IPS-18c (cell line): ENCODE data around the gene ACTRT1.

Experiments used
- H3K4me3 ChIP-seq: 2 replicates; pipeline ENCODE4 v1.7.0; 2013; ENCODE audit warnings: low read depth, mild to moderate bottlenecking, low read length, moderate library complexity; ENCODE audit not compliant: insufficient read depth
- H3K9me3 ChIP-seq: one replicate; pipeline ENCODE4 v1.6.1; 2013; ENCODE audit warnings: mild to moderate bottlenecking, low read length, moderate library complexity; ENCODE audit not compliant: control insufficient read depth, insufficient read depth

The ACTRT1 gene

DNA sequence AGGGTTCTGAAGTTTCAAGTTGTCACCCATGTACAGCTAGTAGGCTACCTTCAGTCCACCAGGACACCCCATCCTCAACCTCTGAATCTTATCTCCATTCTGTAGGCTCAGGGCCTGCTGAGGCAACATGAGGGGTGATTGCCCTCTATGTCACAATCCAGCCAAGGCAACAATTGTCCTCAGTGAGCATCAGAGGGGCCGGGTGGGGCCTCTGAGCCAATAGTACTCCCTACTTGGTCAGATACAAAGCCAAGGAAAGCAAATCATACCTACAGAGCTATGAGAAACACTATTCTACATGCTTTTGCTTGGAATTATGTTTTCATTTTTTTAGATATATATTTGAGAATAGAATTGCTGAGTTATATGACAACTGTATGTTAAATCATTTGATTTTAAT is at the start of gene ACTRT1:
ACTRT1 (minus strand) TSS at position 101 of the 400 bp plus-strand sequence. CDS start 197 bp downstream, outside the sequence.
- no peak within 1 kb of the TSS for H3K4me3 ChIP-seq
- peaks cover 2% of the 10 kb centered on the region for H3K9me3 ChIP-seq

DNA sequence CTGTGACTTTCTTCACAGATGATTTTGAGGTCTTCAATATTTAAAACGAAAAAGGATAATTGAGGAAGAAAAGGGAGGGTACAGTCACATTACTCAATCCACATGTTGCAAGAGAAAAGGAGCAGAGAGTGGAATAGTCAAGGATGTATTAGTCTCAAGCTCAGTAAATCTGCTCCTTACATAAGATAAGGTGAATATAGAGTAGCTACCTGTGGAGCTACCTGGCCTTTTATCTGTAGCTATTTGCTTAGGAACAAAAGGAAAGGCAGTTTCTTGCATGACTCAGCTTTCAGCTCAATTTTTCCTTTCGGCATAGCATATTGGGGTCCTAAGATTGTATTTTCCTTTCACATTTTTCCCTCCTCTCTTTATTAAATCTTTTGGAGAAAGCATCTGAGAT is 26.3 kb upstream of the ACTRT1 start:
- peaks cover 2% of the 10 kb centered on the region for H3K9me3 ChIP-seq
- H3K4me3 ChIP-seq, result no peak overlapping the region

DNA sequence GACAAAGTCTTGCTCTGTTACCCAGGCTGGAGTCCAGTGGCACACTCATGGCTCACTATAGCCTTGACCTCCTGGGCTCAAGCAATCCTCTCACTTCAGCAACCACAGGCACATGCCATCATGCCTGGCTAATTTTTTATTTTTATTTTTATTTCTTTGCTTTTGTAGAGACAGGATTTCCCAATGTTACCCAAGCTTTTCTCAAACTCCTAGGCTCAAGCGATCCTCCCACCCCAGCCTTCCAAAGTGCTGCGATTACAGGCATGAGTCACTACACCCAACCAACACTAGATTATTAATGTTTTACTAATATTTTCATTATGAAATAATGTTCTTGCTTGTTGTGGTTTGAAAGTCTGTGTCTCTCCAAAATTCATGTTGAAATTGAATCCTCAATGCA is 5.2 kb upstream of the ACTRT1 start:
- H3K4me3 ChIP-seq, result no peak overlapping the region
- H3K9me3 ChIP-seq, result no peaks in the 10 kb centered on the region

DNA sequence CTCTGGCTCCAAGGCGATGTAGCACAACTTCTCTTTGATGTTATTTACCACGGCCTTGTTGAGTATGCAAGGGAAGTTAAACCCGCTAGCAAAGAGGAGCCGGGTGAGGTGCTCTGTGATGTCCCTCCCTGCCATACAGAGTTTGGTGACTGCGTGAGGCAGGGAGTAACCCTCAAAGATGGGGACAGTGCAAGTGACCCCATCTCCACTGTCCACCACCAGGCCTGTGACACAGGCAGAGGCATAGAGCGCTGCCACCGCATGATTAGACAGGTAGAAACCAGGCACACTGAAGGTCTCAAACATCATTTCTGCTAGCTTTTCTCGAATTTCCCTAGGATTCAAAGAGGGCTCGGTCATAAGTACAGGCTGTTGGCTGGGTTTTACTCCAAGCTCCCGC is 677 bp downstream of the ACTRT1 start:
- Histone ChIP-seq H3K9me3 (peaks cover 2% of the 10 kb centered on the region), H3K4me3 (no peak overlapping the region)

DNA sequence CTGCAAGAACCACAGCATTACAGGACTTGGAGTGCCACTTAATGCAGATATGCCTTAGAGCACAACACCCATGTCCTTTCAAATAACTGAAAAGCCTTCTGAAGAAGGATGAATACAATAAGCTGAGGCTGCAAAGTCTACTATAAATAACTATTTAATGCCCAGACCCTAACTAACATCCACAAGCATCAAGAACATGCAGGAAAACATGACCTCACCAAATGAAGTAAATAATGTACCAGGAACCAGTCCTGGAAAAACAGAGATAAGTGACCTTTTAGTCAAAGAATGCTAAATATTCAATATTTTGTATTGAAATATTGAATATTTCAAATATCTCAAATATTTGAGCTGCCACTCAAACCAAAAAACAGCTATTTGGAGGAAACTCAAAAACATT is 16.9 kb downstream of the ACTRT1 start:
- H3K4me3 ChIP-seq, result no peak overlapping the region
- H3K9me3 ChIP-seq, result no peaks in the 10 kb centered on the region

DNA sequence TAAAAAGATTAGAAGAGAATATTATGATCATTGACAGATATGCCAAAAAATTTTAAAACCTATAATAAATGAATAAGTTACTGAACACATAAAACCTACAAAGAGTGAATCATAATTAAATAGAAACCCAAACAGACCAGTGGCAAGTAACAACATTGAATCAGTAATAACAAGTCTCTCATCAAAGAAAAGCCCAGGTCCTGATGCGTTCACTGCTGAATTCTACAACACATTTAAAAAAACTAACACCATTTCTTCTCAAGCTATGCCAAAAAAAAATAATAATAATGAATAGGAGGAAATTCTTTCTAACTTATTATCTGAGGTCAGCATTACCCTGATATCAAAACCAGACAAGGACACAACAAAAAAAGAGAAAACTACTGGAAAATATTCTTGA is 30.6 kb downstream of the ACTRT1 start:
- H3K4me3 ChIP-seq, result no peak overlapping the region

DNA sequence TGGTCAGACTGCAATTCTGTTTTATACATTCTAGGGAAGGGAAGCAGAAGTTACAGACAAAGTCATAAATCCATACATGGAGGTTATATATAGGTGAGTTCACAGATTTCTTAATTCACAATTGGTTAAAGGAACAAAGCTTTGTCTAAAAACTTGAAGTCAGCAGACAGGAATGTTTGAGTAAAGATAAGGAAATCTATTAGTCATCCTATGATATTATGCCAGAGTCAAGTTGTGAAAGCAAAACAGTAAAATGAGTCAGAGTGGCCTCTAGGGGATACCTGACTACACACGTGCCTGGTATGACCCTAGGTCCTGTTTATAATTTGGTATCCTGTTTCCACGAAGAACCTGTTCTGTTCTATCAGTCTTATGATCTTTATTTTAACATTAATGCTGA is 31.5 kb downstream of the ACTRT1 start:
- Histone ChIP-seq H3K4me3 (no peak overlapping the region), H3K9me3 (peaks cover 5% of the 10 kb centered on the region)

More for the DNA sequence above, 30.6 kb downstream of the ACTRT1 start:
- peaks cover 4% of the 10 kb centered on the region for H3K9me3 ChIP-seq

DNA sequence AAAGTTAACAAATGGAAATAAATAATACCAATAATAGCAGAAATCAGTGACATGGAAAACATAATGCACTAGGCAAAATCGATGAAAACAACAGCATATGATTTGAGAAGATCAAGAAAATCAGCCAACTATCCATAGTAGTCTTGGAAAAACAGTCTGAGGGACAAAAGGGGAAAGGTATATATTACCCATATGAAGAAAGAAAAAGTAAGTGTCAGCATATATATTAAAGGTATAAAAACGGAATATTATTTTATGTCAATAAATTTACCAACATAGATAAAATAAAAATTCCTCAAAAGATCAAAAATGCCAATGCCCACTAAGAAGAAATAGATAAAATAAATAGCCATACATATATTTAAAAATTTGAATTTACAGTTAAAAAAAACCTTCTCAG is 33.0 kb downstream of the ACTRT1 start:
- no peak overlapping the region for H3K4me3 ChIP-seq
- H3K9me3 ChIP-seq, result peaks cover 7% of the 10 kb centered on the region

DNA sequence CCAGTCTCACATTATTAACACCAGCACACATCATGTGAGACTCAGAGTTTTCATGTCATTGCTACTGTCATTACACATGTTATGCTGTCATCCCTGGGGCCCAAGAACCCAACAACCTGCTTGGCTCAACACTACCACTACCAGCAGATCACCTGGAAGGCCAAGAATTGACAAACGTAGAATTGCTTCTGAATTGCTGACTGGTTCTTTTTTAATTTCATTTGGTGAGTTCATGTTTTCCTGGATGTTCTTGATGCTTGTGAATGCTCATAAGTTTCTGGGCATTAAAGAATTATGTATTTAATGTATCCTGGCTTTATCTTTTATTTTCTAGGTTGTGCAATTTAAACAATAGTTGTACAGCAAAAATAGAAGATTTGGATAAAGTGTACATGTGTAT is 40.2 kb downstream of the ACTRT1 start:
- no peak overlapping the region for H3K4me3 ChIP-seq
- H3K9me3 ChIP-seq, result peaks cover 6% of the 10 kb centered on the region

DNA sequence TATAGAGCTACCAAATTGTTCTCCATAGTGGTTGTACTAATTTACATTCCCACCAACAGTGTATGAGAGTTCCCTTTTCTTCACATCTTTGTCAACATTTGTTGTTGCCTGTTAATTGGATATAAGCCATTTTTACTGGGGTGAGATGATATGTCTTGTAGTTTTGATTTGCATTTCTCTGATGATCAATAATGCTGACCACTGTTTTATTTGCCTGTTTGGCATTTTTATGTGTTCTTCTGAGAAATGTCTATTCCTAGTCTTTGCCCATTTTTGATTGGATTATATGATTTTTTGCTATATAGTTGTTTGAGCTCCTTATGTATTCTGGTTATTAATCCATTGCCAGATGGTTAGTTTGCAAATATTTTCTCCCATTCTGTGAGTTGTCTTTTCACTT is 44.3 kb downstream of the ACTRT1 start:
- H3K9me3 ChIP-seq, result no peaks in the 10 kb centered on the region
- no peak overlapping the region for H3K4me3 ChIP-seq
